ENCODE results near the gene AP1AR. TPM values are rescaled to one million over a fixed set of nuclear protein-coding genes. Genes with fewer than 3 reads are reported as not detected.

AP1AR gene
- total RNA-seq, 1 experiment from 2014 or later: 22.4 TPM

DNA sequence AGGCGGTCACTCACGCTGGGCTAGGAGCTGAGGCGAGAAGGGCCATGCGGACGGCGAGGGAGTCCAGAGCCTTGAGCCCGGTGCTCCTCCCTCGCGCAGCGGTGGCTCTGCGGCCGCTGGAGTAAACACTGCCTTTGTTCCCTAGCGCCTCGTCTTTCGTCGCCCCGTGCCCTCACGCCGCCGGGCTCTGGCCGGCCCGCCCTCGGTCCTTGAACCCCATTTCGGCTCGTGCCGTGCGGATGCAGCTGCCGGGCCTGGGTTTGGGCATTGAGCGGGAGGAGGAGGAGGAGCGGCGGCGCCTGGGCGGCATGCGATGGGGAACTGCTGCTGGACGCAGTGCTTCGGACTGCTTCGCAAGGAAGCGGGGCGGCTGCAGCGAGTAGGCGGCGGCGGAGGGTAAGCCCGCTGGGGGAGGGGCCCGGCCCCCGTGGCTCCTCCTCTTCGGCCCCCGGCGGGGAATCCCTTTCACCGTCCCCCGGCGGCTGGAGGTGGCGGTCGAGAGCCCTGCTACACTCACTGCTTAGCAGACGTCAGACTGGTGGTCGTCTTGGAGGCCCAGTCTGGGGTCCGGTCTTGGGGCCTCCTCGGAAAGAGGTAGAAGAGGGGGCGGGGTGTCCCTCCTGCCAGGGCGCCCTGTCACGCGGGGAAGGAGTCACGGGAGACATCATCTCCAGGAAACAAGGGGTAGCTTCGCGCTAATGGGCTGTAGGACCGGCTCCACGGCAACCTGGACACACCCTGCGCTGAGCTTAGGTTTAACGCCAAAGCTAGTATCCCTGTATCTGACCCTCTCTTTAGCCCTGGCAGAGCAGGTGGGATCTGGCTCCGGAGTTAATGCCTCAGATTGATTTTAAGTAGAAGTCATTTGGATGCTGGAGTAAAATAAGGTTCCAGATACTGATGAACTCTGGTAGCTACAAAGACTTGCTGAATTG lies at the start of gene AP1AR (continued):
- TF ChIP-seq MXD4 (CRISPR knock-in tag; IDR thresholded peaks at IDR 0.05; ENCODE audit: borderline replicate concordance): no peak
- no peak for TF ChIP-seq CDX4 (CRISPR knock-in tag; IDR thresholded peaks at IDR 0.05; ENCODE audit: borderline replicate concordance)
- no peak for TF ChIP-seq ZNF423 (CRISPR knock-in tag; IDR thresholded peaks at IDR 0.05)
- no peak for TF ChIP-seq ZNF671 (CRISPR knock-in tag; IDR thresholded peaks at IDR 0.05)
- TF ChIP-seq ELF4 (CRISPR knock-in tag; IDR thresholded peaks at IDR 0.05; ENCODE audit: low read depth): no peak
- peak; percentile 83; the same call in 1 of the 2 replicates for TF ChIP-seq TEAD1 (CRISPR knock-in tag; IDR thresholded peaks at IDR 0.05)
- TF ChIP-seq, protein P1, sequence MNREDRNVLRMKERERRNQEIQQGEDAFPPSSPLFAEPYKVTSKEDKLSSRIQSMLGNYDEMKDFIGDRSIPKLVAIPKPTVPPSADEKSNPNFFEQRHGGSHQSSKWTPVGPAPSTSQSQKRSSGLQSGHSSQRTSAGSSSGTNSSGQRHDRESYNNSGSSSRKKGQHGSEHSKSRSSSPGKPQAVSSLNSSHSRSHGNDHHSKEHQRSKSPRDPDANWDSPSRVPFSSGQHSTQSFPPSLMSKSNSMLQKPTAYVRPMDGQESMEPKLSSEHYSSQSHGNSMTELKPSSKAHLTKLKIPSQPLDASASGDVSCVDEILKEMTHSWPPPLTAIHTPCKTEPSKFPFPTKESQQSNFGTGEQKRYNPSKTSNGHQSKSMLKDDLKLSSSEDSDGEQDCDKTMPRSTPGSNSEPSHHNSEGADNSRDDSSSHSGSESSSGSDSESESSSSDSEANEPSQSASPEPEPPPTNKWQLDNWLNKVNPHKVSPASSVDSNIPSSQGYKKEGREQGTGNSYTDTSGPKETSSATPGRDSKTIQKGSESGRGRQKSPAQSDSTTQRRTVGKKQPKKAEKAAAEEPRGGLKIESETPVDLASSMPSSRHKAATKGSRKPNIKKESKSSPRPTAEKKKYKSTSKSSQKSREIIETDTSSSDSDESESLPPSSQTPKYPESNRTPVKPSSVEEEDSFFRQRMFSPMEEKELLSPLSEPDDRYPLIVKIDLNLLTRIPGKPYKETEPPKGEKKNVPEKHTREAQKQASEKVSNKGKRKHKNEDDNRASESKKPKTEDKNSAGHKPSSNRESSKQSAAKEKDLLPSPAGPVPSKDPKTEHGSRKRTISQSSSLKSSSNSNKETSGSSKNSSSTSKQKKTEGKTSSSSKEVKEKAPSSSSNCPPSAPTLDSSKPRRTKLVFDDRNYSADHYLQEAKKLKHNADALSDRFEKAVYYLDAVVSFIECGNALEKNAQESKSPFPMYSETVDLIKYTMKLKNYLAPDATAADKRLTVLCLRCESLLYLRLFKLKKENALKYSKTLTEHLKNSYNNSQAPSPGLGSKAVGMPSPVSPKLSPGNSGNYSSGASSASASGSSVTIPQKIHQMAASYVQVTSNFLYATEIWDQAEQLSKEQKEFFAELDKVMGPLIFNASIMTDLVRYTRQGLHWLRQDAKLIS (CRISPR knock-in tag; IDR thresholded peaks at IDR 0.05; ENCODE audit: borderline replicate concordance): peak; percentile 55; the same call in 1 of the 2 replicates
- TF ChIP-seq ATF1 (CRISPR knock-in tag; IDR thresholded peaks at IDR 0.05): no peak
- TF ChIP-seq NR1H2 (CRISPR knock-in tag; IDR thresholded peaks at IDR 0.05): no peak
- TF ChIP-seq CREM (CRISPR knock-in tag; IDR thresholded peaks at IDR 0.05): no peak
- TF ChIP-seq IRF2 (CRISPR knock-in tag; IDR thresholded peaks at IDR 0.05; ENCODE audit: borderline replicate concordance, low read depth): no peak; the same call in 1 of the 2 replicates
- TF ChIP-seq NFATC4 (CRISPR knock-in tag; IDR thresholded peaks at IDR 0.05): no peak
- peak; percentile 15; the same call in 1 of the 2 replicates for TF ChIP-seq USF1 (CRISPR knock-in tag; IDR thresholded peaks at IDR 0.05)
- no peak for TF ChIP-seq SMAD4 (CRISPR knock-in tag; IDR thresholded peaks at IDR 0.05)
- no peak for TF ChIP-seq TCF7 (CRISPR knock-in tag; IDR thresholded peaks at IDR 0.05; ENCODE audit: low read depth)
- no peak for TF ChIP-seq JUN (CRISPR knock-in tag; IDR thresholded peaks at IDR 0.05)
- TF ChIP-seq OVOL2 (CRISPR knock-in tag; IDR thresholded peaks at IDR 0.05; ENCODE audit: borderline replicate concordance): no peak
- no peak for TF ChIP-seq RELA (CRISPR knock-in tag; IDR thresholded peaks at IDR 0.05; ENCODE audit: borderline replicate concordance)
- TF ChIP-seq NR3C1 (CRISPR knock-in tag; conservative IDR thresholded peaks at IDR 0.05; ENCODE audit: low read depth): no peak
- no peak for TF ChIP-seq PRRX2 (CRISPR knock-in tag; IDR thresholded peaks at IDR 0.05)
- 0 out of 2 replicates have a peak, but pooled peaks have one; percentile 69 for TF ChIP-seq ZBTB21 (CRISPR knock-in tag; IDR thresholded peaks at IDR 0.05; ENCODE audit: borderline replicate concordance)
- no peak for TF ChIP-seq ERG (CRISPR knock-in tag; IDR thresholded peaks at IDR 0.05)
- TF ChIP-seq SP1 (CRISPR knock-in tag; conservative IDR thresholded peaks at IDR 0.05): no peak; the same call in none of the 2 replicates
- TF ChIP-seq MLX (CRISPR knock-in tag; IDR thresholded peaks at IDR 0.05): no peak
- peak; percentile 93; the same call in 1 of the 2 replicates for TF ChIP-seq HMGXB4 (CRISPR knock-in tag; IDR thresholded peaks at IDR 0.05)
- TF ChIP-seq E2F5 (CRISPR knock-in tag; IDR thresholded peaks at IDR 0.05): no peak; the same call in 1 of the 2 replicates
- peak; percentile 59; the same call in 1 of the 2 replicates for TF ChIP-seq SMAD3 (CRISPR knock-in tag; IDR thresholded peaks at IDR 0.05; ENCODE audit: borderline replicate concordance)
- peak; percentile 69 for TF ChIP-seq ZNF138 (CRISPR knock-in tag; conservative IDR thresholded peaks at IDR 0.05)

Measured in WTC11 (cell line).